Activated naive CD8-positive, alpha-beta T cell treated with anti-CD3 and anti-CD28 coated beads, Interleukin-2, amount 10 ng/mL, durations not matched to agents 7 days and 5 days (primary cell): ENCODE data around the gene FOXC2. TPM values are rescaled to one million over a fixed set of nuclear protein-coding genes. Genes with fewer than 3 reads are reported as not detected.

Experiments used
- total RNA-seq, 2 experiments: library from RNA; stranded (reverse); gene quantifications; one replicate each; pipeline ENCODE4 v1.2.3, GENCODE V29; 2021

The FOXC2 gene
- total RNA-seq, 2 experiments from 2014 or later, result not detected

Other genes starting within 250 kb of the FOXC2 start
- not detected for gene FOXF1, start 56.3 kb upstream of the FOXC2 start, total RNA-seq
- gene MTHFSD, start 11.6 kb upstream of the FOXC2 start, total RNA-seq, result 10 to 100 TPM; 33.2 to 34.6 TPM
- gene FOXL1, start 11.7 kb downstream of the FOXC2 start, total RNA-seq, result not detected